SIG-M5 treated with dmso at 0.1 percent for 504 hours (cell line): Measurements from ENCODE around the gene NUBP2.

Experiments used
- DNase-seq: peaks from one replicate; lab custom pipeline; 2025; ENCODE audit not compliant: unreplicated experiment; lab: John Stamatoyannopoulos, UW

The NUBP2 gene

GRCh38 chr16:1758923-1759322, 23.8 kb upstream of the NUBP2 start:
- DNase-seq: no peak

- no peak for DNase-seq
Observed at GRCh38 chr16:1759511-1759910, 23.2 kb upstream of the NUBP2 start.

GRCh38 chr16:1760911-1761310, 21.8 kb upstream of the NUBP2 start:
- no peak for DNase-seq

- no peak for DNase-seq
Observed at GRCh38 chr16:1761751-1762150, 21.0 kb upstream of the NUBP2 start.

GRCh38 chr16:1762196-1762878, 20.4 kb upstream of the NUBP2 start:
- DNase-seq: no peak

- DNase-seq: no peak
Observed at GRCh38 chr16:1762879-1763520, 19.8 kb upstream of the NUBP2 start.

GRCh38 chr16:1763521-1764511, 18.9 kb upstream of the NUBP2 start:
- DNase-seq: no peak

GRCh38 chr16:1764971-1765370, 17.8 kb upstream of the NUBP2 start:
- DNase-seq: no peak

GRCh38 chr16:1765826-1766225, 16.9 kb upstream of the NUBP2 start:
- DNase-seq: no peak

GRCh38 chr16:1766231-1766630, 16.5 kb upstream of the NUBP2 start:
- no peak for DNase-seq

- DNase-seq: no peak
Observed at GRCh38 chr16:1766701-1767100, 16.1 kb upstream of the NUBP2 start.

- DNase-seq: no peak
Observed at GRCh38 chr16:1767116-1767994, 15.4 kb upstream of the NUBP2 start.

- DNase-seq: no peak
Observed at GRCh38 chr16:1768061-1768766, 14.5 kb upstream of the NUBP2 start.

- no peak for DNase-seq
Observed at GRCh38 chr16:1768767-1769401, 13.9 kb upstream of the NUBP2 start.

GRCh38 chr16:1769402-1770300, 13.1 kb upstream of the NUBP2 start:
- no peak for DNase-seq

- no peak for DNase-seq
Observed at GRCh38 chr16:1770328-1771187, 12.2 kb upstream of the NUBP2 start.

GRCh38 chr16:1771188-1771863, 11.4 kb upstream of the NUBP2 start, which contains the start of gene NME3:
TSS of gene NME3 (minus strand) at chr16:1771543. CDS start at chr16:1771534, 9 bp downstream.
- peak; percentile 50 for DNase-seq
